ENCODE data around the gene TMEM190. TPM values are rescaled to one million over a fixed set of nuclear protein-coding genes. Genes with fewer than 3 reads are reported as not detected.
A peak's percentile ranks its signal among the peaks of the same experiment; 100 is the strongest.

Gene TMEM190
- total and polyA plus RNA-seq, 9 of the 15 experiments (the other 6 are each of a cell fraction or from before 2014, with no cell fraction given): not detected

DNA sequence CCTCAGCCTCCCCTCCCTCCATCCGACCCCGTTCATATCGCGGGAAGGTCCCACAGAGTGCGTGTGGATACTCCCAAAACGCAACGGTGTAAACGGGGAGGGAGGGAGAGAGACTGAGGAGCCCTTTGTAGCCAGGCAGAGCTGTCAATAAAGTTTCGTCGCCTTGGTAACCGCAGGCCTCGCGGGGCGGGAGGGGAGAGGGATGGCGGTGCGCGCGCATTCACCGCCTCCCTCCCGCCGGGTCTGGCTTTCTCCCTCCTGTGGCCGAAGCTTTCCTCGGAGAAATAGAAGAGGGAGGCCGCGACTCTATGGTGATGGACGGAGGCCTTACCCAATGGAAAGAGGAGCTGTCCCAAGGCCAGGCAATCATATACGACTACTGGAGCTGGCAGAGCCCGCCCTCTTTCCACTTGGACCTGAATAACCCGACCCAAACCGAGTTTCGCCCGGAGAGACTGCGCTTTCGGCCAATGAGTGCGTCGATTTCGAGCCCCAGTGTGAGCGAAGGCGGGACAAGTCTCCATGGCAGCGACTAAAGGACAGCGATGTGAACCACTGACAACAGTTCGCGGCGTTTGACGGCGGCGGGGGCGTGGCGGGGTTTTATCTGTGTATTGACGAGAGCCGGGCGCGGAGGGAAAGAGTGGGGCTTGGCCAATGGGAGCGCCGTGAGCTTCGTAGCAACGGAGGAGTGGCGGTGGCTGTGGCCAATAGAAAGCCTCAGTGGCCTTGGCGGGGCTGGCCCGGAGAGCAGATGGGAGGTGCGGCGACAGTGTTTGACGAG, 37.3 kb upstream of the TMEM190 start, which contains the start of gene KMT5C (continued):
- TF ChIP-seq, protein P1, sequence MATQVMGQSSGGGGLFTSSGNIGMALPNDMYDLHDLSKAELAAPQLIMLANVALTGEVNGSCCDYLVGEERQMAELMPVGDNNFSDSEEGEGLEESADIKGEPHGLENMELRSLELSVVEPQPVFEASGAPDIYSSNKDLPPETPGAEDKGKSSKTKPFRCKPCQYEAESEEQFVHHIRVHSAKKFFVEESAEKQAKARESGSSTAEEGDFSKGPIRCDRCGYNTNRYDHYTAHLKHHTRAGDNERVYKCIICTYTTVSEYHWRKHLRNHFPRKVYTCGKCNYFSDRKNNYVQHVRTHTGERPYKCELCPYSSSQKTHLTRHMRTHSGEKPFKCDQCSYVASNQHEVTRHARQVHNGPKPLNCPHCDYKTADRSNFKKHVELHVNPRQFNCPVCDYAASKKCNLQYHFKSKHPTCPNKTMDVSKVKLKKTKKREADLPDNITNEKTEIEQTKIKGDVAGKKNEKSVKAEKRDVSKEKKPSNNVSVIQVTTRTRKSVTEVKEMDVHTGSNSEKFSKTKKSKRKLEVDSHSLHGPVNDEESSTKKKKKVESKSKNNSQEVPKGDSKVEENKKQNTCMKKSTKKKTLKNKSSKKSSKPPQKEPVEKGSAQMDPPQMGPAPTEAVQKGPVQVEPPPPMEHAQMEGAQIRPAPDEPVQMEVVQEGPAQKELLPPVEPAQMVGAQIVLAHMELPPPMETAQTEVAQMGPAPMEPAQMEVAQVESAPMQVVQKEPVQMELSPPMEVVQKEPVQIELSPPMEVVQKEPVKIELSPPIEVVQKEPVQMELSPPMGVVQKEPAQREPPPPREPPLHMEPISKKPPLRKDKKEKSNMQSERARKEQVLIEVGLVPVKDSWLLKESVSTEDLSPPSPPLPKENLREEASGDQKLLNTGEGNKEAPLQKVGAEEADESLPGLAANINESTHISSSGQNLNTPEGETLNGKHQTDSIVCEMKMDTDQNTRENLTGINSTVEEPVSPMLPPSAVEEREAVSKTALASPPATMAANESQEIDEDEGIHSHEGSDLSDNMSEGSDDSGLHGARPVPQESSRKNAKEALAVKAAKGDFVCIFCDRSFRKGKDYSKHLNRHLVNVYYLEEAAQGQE (IDR thresholded peaks at IDR 0.05; ENCODE audit: borderline replicate concordance): peak; percentile 45; the same call in 1 of the 2 replicates
- TF ChIP-seq, protein P1 (CRISPR knock-in tag; IDR thresholded peaks at IDR 0.05; ENCODE audit: low read depth): no peak
- no peak for TF ChIP-seq PML (IDR thresholded peaks at IDR 0.05; ENCODE audit: low read length)
- TF ChIP-seq ZNF695 (CRISPR knock-in tag; IDR thresholded peaks at IDR 0.05): no peak
- TF ChIP-seq ZNF217 (CRISPR knock-in tag; IDR thresholded peaks at IDR 0.05): no peak
- no peak for TF ChIP-seq SAP30 (IDR thresholded peaks at IDR 0.05; ENCODE audit: borderline replicate concordance, insufficient read depth, low read depth, low read length, poor library complexity, severe bottlenecking)
- no peak for TF ChIP-seq ELF4 (CRISPR knock-in tag; IDR thresholded peaks at IDR 0.05)
- TF ChIP-seq ZNF644 (tag; IDR thresholded peaks at IDR 0.05; ENCODE audit: low read depth): no peak
- no peak for TF ChIP-seq ZNF134 (CRISPR knock-in tag; conservative IDR thresholded peaks at IDR 0.05)
- no peak for TF ChIP-seq ELF1 (tag; IDR thresholded peaks at IDR 0.05)
- no peak for TF ChIP-seq SRSF7 (optimal IDR thresholded peaks at IDR 0.05; ENCODE audit: low read depth, low read length)
- TF ChIP-seq, protein P2, sequence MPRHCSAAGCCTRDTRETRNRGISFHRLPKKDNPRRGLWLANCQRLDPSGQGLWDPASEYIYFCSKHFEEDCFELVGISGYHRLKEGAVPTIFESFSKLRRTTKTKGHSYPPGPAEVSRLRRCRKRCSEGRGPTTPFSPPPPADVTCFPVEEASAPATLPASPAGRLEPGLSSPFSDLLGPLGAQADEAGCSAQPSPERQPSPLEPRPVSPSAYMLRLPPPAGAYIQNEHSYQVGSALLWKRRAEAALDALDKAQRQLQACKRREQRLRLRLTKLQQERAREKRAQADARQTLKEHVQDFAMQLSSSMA (CRISPR knock-in tag; IDR thresholded peaks at IDR 0.05): no peak
- no peak for TF ChIP-seq NR3C1 (CRISPR knock-in tag; IDR thresholded peaks at IDR 0.05)
- no peak for TF ChIP-seq UBTF (IDR thresholded peaks at IDR 0.05; ENCODE audit: borderline replicate concordance in 1 of 2, low read depth in 2 of 2, low read length in 2 of 2)
- TF ChIP-seq ZNF408 (CRISPR knock-in tag; IDR thresholded peaks at IDR 0.05; ENCODE audit: low read depth): no peak
- TF ChIP-seq FOXP1 (CRISPR knock-in tag; IDR thresholded peaks at IDR 0.05): no peak
- TF ChIP-seq SRSF9 (IDR thresholded peaks at IDR 0.05; ENCODE audit: borderline replicate concordance, low read depth, low read length): no peak

All from K562 (cell line).